ENCODE measurements around the gene AGL. TPM values are rescaled to one million over a fixed set of nuclear protein-coding genes. Genes with fewer than 3 reads are reported as not detected.

AGL gene
- total and polyA plus RNA-seq, 2 experiments from 2014 or later: 13.4 to 22.9 TPM

DNA sequence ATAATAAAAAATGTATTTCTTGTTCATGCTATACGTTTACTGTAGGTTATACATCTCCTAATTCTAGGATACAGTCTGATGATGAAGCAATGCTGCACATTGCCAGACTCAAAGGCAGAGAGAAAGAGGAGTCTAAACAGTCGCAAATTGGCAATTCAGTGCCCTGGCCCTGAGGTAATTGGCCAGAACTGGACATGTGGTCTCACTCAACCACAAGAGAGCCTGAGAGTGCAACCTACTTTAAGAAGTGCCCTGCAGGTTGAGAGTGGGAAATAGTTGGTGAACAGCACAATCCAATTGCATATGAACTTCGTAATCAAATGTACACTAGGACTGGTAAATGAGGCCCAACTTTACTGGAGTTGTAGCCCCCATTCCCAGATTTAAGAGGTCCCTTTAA lies 114.6 kb downstream of the AGL start (continued):
- TF ChIP-seq, protein P1, sequence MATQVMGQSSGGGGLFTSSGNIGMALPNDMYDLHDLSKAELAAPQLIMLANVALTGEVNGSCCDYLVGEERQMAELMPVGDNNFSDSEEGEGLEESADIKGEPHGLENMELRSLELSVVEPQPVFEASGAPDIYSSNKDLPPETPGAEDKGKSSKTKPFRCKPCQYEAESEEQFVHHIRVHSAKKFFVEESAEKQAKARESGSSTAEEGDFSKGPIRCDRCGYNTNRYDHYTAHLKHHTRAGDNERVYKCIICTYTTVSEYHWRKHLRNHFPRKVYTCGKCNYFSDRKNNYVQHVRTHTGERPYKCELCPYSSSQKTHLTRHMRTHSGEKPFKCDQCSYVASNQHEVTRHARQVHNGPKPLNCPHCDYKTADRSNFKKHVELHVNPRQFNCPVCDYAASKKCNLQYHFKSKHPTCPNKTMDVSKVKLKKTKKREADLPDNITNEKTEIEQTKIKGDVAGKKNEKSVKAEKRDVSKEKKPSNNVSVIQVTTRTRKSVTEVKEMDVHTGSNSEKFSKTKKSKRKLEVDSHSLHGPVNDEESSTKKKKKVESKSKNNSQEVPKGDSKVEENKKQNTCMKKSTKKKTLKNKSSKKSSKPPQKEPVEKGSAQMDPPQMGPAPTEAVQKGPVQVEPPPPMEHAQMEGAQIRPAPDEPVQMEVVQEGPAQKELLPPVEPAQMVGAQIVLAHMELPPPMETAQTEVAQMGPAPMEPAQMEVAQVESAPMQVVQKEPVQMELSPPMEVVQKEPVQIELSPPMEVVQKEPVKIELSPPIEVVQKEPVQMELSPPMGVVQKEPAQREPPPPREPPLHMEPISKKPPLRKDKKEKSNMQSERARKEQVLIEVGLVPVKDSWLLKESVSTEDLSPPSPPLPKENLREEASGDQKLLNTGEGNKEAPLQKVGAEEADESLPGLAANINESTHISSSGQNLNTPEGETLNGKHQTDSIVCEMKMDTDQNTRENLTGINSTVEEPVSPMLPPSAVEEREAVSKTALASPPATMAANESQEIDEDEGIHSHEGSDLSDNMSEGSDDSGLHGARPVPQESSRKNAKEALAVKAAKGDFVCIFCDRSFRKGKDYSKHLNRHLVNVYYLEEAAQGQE (IDR thresholded peaks at IDR 0.05; ENCODE audit: unreplicated experiment): no peak
- TF ChIP-seq EZH2phosphoT487 (IDR thresholded peaks at IDR 0.05; ENCODE audit: unreplicated experiment): no peak
- no peak for TF ChIP-seq EZH2 (IDR thresholded peaks at IDR 0.05; ENCODE audit: low read depth, unreplicated experiment)
- no peak for TF ChIP-seq ZNF114 (CRISPR knock-in tag; IDR thresholded peaks at IDR 0.05)
- no peak for TF ChIP-seq POLR2AphosphoS5 (IDR thresholded peaks at IDR 0.05; ENCODE audit: low read depth)
- no peak for TF ChIP-seq NANOG (IDR thresholded peaks at IDR 0.05; ENCODE audit: borderline replicate concordance)

DNA sequence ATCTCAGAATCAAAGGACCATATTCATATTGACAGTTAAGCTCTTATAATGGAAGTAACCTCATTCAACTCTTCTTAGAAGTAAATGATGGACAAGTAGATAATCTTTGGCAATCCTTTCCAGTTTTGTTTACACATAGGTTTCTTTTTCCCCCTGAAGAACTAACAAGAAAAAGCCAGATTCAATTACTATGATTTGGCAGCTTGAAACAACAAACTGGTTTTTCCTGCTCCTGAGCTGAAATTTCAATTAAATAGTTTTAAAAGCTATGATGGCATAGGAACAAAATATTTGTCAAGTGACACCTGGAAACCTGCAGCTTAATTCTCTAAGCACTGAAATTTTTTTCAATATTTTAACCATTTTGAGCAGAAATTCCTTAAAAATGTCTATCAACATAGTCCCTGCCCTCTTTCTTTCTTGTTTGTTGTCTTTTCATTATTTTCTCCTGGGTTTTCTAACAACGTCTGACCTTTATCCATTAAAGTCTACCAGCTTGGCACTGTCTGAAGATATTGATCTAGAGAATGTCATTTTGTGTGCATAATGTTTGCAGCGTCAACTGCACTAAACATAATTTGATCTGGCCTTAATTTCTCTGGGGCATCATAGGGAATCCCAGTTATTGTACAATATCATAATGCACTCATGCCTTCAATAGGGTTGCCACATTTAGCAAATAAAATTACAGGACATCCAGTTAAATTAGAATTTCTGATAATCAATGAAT lies 115.7 kb downstream of the AGL start:
- H3K4me3 ChIP-seq: no peak overlapping the region
- H3K4me1 ChIP-seq (ENCODE audit: insufficient read depth): peaks cover 11% of the 10 kb centered on the region
- Mint-ChIP-seq H3K36me3 (ENCODE audit: low read depth) (no peaks in the 10 kb centered on the region), H3K9me3 (no peaks in the 10 kb centered on the region), H3K4me1 (peaks cover 9% of the 10 kb centered on the region), H3K27ac (no peak overlapping the region), H3K27me3 (ENCODE audit: insufficient read depth, low read depth, poor library complexity) (peaks cover 10% of the 10 kb centered on the region), H3K4me3 (no peak overlapping the region)
- H4K20me1 ChIP-seq (replicated peaks; ENCODE audit: insufficient read depth): no peaks in the 10 kb centered on the region
- TF ChIP-seq POLR2AphosphoS5 (IDR thresholded peaks at IDR 0.05; ENCODE audit: low read depth): no peak
- TF ChIP-seq, protein P2, sequence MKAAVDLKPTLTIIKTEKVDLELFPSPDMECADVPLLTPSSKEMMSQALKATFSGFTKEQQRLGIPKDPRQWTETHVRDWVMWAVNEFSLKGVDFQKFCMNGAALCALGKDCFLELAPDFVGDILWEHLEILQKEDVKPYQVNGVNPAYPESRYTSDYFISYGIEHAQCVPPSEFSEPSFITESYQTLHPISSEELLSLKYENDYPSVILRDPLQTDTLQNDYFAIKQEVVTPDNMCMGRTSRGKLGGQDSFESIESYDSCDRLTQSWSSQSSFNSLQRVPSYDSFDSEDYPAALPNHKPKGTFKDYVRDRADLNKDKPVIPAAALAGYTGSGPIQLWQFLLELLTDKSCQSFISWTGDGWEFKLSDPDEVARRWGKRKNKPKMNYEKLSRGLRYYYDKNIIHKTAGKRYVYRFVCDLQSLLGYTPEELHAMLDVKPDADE (IDR thresholded peaks at IDR 0.05): no peak
- no peak for TF ChIP-seq EZH2 (IDR thresholded peaks at IDR 0.05; ENCODE audit: low read depth, unreplicated experiment)
- TF ChIP-seq, protein P1 (IDR thresholded peaks at IDR 0.05; ENCODE audit: unreplicated experiment): no peak
- no peaks in the 10 kb centered on the region for H3K27me3 ChIP-seq (ENCODE audit: insufficient read depth)
- H3F3A ChIP-seq (replicated peaks; ENCODE audit: low read depth): 0 out of 2 replicates have a peak, but pooled peaks cover 7% of the 10 kb centered on the region
- ATAC-seq (no peak), DNase-seq (ENCODE audit: low spot score) (no peak)
- no peak overlapping the region for H3K27ac ChIP-seq (ENCODE audit: low read depth)
- H3K9me2 ChIP-seq (ENCODE audit: insufficient read depth): no peaks in the 10 kb centered on the region
- H3K36me3 ChIP-seq (ENCODE audit: insufficient read depth): no peaks in the 10 kb centered on the region
- H3K79me2 ChIP-seq (replicated peaks; ENCODE audit: insufficient read depth): peaks cover under 1% of the 10 kb centered on the region
- H2AFZ ChIP-seq: no peak overlapping the region
- no peak overlapping the region for H3K4me2 ChIP-seq

All from GM23338 (cell line).